ENCODE data around the gene SNX12.

GRCh38 chrX:71082822-71083221, 14.7 kb upstream of the SNX12 start:
- TF ChIP-seq CTCF (IDR thresholded peaks at IDR 0.05; ENCODE audit: low read depth, low read length) (no peak), EZH2phosphoT487 (IDR thresholded peaks at IDR 0.05; ENCODE audit: low read depth) (no peak)

Measured in OCI-LY3 (cell line).